Panc1 (cell line): Measurements from ENCODE around the gene NEB. TPM values are rescaled to one million over a fixed set of nuclear protein-coding genes. Genes with fewer than 3 reads are reported as not detected.

Source experiments
- ATAC-seq: fragments of 200-7000 bp; cut with Tn5 transposase; 2 replicates; pipeline ENCODE4 v1.9.1; 2020; ENCODE audit warnings: mild to moderate bottlenecking, moderate library complexity
- BruUV-seq: library from RNA; stranded (reverse); fragments of 400-500 nt; replicated peaks from 2 replicates; lab custom pipeline; 2021; lab: Mats Ljungman, UMichigan
- CTCF ChIA-PET: fragments of 300-600 bp; sonication (Branson Sonifier 250); formaldehyde crosslinking; loops from one replicate; lab custom pipeline; 2022; ENCODE audit warnings: antibody characterized with exemption; lab: Charles Lee
- POLR2A ChIA-PET: fragments of 300-600 bp; sonication (Branson Sonifier 250); formaldehyde crosslinking; loops from one replicate; lab custom pipeline; 2022; ENCODE audit warnings: antibody characterized with exemption; lab: Charles Lee
- DNase-seq: peaks from one replicate; pipeline ENCODE4 v3.0.0-alpha.2; 2010; ENCODE audit warnings: low read depth, low spot score
- H3K27ac ChIP-seq: 2 replicates; pipeline ENCODE4 v1.5.1; 2011; ENCODE audit warnings: mild to moderate bottlenecking, low read length, inconsistent platforms
- H3K27me3 ChIP-seq: fragments of 200-500 bp; sonication (Bioruptor generic); 2 replicates; pipeline ENCODE4 v1.6.0; 2014; ENCODE audit warnings: low read length, inconsistent platforms; ENCODE audit not compliant: control insufficient read depth, insufficient read depth
- H3K36me3 ChIP-seq: fragments of 200-500 bp; sonication (Bioruptor generic); 2 replicates; pipeline ENCODE4 v1.5.1; 2014; ENCODE audit warnings: inconsistent platforms, mild to moderate bottlenecking, low read length, moderate library complexity; ENCODE audit not compliant: control insufficient read depth, insufficient read depth
- H3K4me1 ChIP-seq: 2 replicates; pipeline ENCODE4 v1.5.1; 2011; ENCODE audit warnings: inconsistent platforms, mild to moderate bottlenecking, low read length, moderate library complexity; ENCODE audit not compliant: control insufficient read depth, insufficient read depth
- H3K4me3 ChIP-seq, 2 experiments: 2 replicates each; pipeline ENCODE4 v1.5.1; 2011 to 2012; ENCODE audit warnings: low read depth in 2 of 2, low read length in 2 of 2, mild to moderate bottlenecking in 2 of 2, inconsistent platforms in 1 of 2, moderate library complexity in 1 of 2
- H3K9me3 ChIP-seq: fragments of 200-500 bp; sonication (Bioruptor generic); 2 replicates; pipeline ENCODE4 v1.5.1; 2014; ENCODE audit warnings: low read depth, mild to moderate bottlenecking, inconsistent platforms, low read length, moderate library complexity; ENCODE audit not compliant: control insufficient read depth, insufficient read depth
- CTCF ChIP-seq: fragments of 450-650 bp; IDR thresholded peaks from 2 replicates; pipeline ENCODE4 v1.5.1; 2017; ENCODE audit warnings: mild to moderate bottlenecking
- POLR2AphosphoS5 ChIP-seq: IDR thresholded peaks from 2 replicates; pipeline ENCODE4 v1.6.1; 2012; ENCODE audit warnings: mild to moderate bottlenecking, low read depth, low read length, moderate library complexity
- REST ChIP-seq, 2 experiments: IDR thresholded peaks; 2 replicates each; pipeline ENCODE4 v1.6.1; 2011 to 2012; ENCODE audit warnings: low read depth in 2 of 2, control low read depth in 1 of 2, low read length in 1 of 2, mild to moderate bottlenecking in 1 of 2, moderate library complexity in 1 of 2; ENCODE audit not compliant: insufficient read depth in 1 of 2
- SIN3A ChIP-seq: IDR thresholded peaks from 2 replicates; pipeline ENCODE4 v1.6.1; 2012; ENCODE audit warnings: low read depth, mild to moderate bottlenecking, low read length, moderate library complexity, borderline replicate concordance; ENCODE audit not compliant: insufficient read depth
- TCF7L2 ChIP-seq: IDR thresholded peaks from 2 replicates; pipeline ENCODE4 v1.6.1; 2011; ENCODE audit warnings: mild to moderate bottlenecking, low read depth, low read length, inconsistent platforms
- in situ Hi-C: cut with HindIII; loops from 2 replicates; pipeline ENCODE4 v1.10.0; 2016; ENCODE audit warnings: low sequenced_read_pairs, low pct_unique_long_range_greater_than_20kb
- intact Hi-C: fragments of 100-400 bp; cut with micrococcal nuclease; formaldehyde crosslinking; loops from one replicate; pipeline ENCODE4 v1.10.0; 2022; ENCODE audit not compliant: unreplicated experiment
- total RNA-seq: library from RNA; stranded (reverse); gene quantifications from one replicate; pipeline ENCODE4 v1.2.1, GENCODE V29; 2021; ENCODE audit not compliant: unreplicated experiment

NEB gene
- total RNA-seq, 1 experiment from 2014 or later: 0.10 TPM

GRCh38 chr2:151721161-151721560, 13.1 kb downstream of the NEB start:
- intact Hi-C loops: no loop called here
- CTCF ChIA-PET: no interaction called here
- no peak for TF ChIP-seq SIN3A
- TF ChIP-seq REST (IDR thresholded peaks at IDR 0.05; ENCODE audit: insufficient read depth in 1 of 2, low read depth in 2 of 2, low read length in 1 of 2): no peak
- TF ChIP-seq TCF7L2: no peak
- no peak for TF ChIP-seq POLR2AphosphoS5
- TF ChIP-seq CTCF: no peak
- no peaks in the 10 kb centered on the region for H3K36me3 ChIP-seq
- in situ Hi-C loops: no loop called here
- no peak overlapping the region for H3K27ac ChIP-seq
- no peaks in the 10 kb centered on the region for H3K4me1 ChIP-seq
- ATAC-seq (no peak), DNase-seq (no peak)
- H3K27me3 ChIP-seq: peaks cover 4% of the 10 kb centered on the region
- no TSS peak for BruUV-seq
- POLR2A ChIA-PET: no interaction called here
- no peaks in the 10 kb centered on the region for H3K9me3 ChIP-seq
- H3K4me3 ChIP-seq: no peak overlapping the region

GRCh38 chr2:151720521-151720920, 13.8 kb downstream of the NEB start:
- Histone ChIP-seq H3K27me3 (peaks cover 4% of the 10 kb centered on the region), H3K4me1 (no peaks in the 10 kb centered on the region), H3K9me3 (no peaks in the 10 kb centered on the region), H3K27ac (no peak overlapping the region), H3K4me3 (no peak overlapping the region), H3K36me3 (no peaks in the 10 kb centered on the region)
- TF ChIP-seq TCF7L2 (no peak), POLR2AphosphoS5 (no peak), REST (IDR thresholded peaks at IDR 0.05; ENCODE audit: insufficient read depth in 1 of 2, low read depth in 2 of 2, low read length in 1 of 2) (no peak), CTCF (no peak), SIN3A (no peak)
- ChIA-PET CTCF (no interaction called here), POLR2A (no interaction called here)
- intact Hi-C loops: no loop called here
- no TSS peak for BruUV-seq
- in situ Hi-C loops: no loop called here
- ATAC-seq (no peak), DNase-seq (no peak)
